Activated CD4-positive, alpha-beta T cell treated with anti-CD3 and anti-CD28 coated beads for 1 hour (primary cell): ENCODE data around the gene SMNDC1.

Experiments
- DNase-seq: peaks from one replicate; pipeline ENCODE4 v3.0.0-alpha.2; 2020

The SMNDC1 gene

DNA sequence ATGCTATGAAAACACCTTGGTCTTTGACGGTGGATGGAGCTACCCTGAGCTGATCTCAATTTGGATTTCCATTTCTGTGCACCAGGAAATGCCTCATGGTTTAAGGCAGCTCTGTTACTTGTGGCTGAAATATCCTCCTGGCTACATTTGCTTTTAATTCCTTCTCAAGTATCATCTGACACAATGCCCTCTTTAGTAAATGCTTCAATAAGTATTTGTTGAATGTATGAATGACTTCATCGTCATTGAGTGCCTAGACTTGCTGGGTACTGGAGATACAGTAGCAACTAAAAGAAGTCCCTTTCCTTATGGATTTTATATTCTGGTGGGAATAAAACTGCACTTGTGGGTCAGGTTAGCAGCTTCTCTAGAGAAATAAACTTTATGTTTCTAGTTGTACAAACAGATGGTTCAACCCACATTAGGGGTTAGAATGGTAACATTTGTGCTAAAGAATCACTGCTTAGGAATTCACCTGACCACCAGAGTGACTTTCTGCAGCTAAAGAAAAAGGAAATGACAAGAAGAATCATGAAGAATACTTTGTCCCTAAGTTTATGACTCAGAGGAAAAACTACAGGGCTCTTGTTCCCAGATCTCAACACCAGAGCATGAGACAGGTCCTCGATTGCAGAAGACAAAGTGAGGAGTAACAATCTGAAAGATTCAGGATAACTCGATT, 21.8 kb upstream of the SMNDC1 start:
- DNase-seq: no peak

DNA sequence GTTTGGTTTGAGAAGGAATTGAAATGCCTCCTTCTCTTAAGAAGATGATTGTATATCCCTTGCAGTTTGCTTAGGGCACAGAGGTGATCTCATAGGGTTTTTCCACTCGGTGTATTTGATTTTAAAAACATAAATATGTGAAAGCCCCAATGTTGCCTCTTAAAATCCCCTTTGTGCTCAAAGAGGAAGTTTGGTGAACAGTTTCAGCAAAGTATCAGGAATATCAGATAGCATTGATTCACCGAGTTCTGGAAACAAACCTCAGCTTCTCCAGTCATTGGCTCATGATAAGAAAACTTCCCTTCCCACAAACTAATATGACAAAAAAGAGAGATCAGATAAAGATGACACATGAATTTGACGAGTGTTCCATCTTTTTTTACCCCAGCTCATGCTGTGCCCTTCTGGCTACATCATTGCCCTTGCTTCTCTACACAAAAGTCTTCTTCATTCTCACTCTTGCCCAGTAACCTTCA, 20.1 kb upstream of the SMNDC1 start:
- DNase-seq: no peak

DNA sequence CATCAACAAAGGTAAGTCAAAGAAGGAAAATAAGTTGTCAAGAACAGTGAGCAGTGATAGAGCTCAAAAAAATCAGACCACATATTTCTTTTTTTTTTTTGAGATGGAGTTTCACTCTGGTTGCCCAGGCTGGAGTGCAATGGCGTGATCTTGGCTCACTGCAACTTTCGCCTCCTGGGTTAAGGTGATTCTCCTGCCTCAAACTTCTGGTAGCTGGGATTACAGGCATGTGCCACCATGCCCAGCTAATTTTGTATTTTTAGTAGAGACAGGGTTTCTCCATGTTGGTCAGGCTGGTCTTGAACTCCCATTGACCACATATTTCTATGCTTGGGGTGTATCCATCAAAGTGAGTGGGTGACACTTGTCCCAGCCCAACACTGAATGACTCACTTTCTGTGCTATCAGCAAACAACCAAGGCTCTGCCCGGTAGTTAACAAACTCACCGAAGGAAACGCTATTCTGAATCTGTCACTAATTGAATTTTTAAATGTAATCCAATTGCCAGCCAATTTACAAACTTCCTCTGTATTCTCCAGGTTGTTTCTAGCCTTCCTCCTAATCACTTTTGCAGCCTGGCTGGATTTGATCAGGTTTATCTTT, 19.6 kb upstream of the SMNDC1 start:
- DNase-seq: no peak

DNA sequence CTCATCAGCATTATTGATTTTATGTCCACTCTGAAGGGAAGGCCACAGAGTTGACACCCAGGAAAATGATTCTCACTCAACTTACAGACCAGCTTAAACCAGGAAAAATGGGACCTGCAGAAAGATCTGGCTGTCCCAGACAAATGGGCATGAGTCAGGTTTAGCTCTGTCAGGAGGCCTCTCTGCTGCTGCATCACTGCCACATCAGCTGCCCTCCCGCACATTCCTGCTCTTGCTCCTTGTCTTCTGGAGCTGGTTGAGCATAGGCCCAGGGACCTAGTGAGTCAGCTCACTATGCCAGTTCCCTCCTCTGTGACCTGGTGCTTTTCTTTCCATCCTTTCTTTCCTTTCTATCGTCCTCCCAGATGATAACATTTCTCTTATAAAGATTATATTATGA, 18.8 kb upstream of the SMNDC1 start:
- DNase-seq: no peak

DNA sequence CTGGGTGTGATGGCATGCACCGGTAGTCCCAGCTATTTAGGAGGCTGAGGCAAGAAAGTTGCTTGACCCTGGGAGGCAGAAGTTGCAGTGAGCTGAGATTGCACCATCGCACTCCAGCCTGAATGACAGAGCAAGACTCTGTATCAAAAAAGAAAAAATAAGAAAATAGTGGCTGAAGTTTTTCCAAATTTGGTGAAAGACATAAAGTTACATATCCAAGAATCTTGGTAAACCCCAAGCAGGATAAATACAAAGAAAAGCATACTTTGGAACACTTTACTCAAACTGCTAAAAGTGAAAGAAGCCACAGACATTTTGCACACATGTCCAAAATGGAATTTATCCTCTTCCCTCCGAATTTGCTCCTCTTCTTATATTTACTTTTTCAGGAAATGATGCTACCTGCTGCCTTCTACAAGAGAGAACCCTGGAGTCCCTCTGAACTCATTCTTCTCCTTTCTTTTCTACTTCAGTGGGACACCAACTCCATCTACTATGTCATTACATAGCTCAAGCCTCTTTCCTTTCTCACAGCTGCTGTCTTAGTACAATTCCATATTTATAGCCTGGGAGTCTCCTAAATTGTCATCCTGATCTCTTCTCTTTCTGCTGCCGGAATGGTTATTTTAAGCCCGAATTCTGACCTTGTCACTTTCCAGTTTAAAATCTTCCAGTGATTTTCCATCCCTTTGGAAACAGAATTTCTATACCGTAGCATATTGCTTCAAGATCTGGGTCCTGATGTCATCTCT, 17.3 kb upstream of the SMNDC1 start:
- no peak for DNase-seq

DNA sequence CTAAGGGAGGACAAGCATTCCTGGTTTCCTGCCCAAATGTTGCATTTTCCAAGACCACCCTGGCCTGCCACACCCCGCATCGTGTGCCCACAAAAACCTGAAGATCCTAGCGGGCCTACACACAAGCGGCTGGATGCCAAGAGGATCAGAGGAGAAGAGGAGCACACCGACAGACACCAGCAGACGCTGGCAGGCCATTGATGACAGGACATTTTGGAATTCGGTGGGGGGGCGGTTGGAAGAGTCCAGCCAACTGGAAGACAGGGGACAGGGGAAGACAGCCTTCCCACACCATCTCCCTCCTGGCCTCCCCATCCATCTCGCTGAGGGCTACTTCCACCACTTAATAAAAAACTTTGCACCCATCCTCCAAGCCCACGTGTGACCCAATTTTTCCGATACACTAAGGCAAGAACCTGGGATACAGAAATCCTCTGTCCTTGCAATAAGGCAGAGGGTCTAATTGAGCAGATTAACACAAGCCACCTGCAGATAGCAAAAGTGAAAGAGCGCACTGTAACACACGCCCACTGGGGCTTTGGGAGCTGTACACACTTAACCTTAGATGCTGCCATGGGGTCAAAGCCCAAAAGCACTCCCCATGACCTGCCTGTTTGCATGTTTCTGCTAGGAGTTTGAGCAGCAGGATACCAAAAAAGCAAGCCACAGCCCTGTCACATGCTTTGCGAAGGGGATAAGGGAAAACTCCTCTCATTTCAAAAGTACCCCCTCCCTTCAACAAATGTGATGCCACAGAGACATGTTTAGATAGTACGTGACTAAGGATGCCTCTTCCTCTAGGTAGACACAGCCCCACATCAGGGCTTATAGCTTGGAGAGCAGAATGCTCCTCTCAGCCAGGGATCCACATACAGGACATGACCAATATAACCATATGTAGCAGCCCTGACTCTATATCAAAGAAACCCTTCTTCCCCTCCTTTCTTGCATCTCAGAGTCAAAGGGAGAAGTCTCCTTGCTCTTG, 13.4 kb upstream of the SMNDC1 start:
- DNase-seq: no peak

DNA sequence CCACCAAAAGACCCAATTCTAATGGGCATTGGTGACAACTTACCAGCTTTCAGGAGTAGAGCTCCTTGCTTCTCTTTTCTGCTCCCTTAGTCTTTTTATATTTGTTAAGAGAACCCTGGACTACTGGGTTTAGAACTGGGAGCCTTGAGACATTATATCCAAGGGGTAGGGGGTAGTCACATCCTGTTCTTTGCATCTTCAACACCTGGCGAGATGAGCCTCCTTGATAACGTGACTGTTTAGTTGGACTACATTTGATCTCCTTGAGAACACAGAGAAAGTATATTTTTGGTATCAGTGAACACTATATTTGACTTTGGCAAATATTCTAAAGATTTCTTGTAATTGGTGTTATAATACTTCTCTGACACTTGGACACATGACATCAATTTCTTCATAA, 9.0 kb upstream of the SMNDC1 start:
- DNase-seq: no peak

DNA sequence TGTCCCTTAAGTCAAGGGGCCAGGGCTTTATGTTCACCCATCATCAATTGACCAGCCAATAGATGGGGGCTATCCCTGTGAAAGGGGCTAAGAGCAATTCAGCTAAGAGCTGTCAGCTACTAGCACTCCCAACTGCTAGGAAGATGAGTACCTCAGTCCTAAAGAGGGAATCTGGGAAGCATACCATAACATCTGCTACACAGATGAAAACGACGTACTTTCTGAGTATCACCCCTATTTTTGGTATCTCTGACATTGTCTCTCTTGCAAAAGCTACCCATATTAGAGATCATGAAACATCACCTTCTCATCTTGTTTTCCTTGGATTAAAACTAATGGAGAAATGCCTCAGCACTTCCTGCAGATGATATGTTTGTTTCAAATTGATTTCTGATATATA, 7.5 kb upstream of the SMNDC1 start:
- DNase-seq: no peak

DNA sequence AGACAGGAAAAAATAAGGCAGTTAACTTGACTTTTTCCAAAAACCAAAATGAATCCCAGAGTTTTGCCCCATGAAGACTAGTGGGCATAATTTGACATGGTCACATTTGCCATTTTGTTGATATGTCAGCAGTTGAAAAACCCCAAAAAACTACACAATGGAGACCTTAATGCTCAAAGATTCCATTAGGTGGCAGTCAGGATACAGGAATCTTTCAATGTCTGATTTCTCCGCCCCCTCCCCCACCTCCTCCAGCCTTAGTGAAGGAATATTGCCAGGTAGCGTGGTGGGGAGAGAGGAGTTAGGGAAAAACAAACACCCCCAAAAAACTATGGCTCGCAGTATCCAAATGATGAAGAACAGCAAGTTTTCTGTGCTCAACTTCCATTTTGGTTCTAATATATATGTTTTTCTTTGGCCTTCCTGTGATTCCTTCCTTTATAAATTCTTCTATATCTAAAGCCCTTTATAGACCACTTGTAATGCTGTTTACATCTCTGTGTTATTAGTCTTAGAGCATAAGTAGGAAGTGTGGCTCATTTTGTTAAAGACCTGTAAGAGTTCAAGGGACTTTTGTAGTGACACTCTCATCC, 6.7 kb upstream of the SMNDC1 start:
- no peak for DNase-seq

DNA sequence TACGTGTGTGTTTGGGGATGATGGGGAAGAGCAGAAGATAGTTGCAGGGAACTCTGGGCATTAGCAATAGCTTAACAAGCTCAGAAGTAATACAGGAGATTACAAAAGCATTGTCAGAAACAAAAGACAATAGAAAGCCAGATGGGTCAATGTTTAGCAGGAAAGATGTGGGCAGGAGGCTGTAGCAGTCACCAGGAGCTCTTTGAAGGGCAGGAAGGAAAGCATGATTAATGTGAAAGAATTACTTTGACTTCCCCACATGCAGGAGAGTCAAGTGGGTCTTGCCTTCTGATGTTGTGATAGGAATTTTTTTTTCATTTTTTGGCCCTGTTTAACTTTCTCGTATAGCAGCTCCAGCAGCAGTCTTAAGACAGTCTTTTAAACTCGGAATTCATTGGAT, 6.0 kb upstream of the SMNDC1 start:
- no peak for DNase-seq

DNA sequence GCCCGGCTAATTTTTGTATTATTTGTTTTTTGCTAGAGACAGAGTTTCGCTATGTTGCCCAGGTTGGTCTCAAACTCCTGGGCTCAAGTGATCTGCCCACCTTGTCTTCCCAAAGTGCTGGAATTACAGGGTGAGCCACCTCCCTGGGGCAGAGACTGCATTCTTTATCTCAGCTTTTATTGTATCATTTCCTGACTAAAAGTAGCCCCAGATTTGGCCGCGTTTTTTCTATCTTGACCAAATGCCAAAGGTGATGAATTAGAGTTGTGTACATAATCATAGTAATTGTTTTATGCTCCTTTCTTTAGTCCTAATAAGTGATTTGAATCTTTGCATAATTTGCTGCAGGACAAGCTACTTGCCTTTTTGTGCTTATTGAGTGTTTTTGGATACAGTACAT, 3.1 kb upstream of the SMNDC1 start:
- DNase-seq: no peak

DNA sequence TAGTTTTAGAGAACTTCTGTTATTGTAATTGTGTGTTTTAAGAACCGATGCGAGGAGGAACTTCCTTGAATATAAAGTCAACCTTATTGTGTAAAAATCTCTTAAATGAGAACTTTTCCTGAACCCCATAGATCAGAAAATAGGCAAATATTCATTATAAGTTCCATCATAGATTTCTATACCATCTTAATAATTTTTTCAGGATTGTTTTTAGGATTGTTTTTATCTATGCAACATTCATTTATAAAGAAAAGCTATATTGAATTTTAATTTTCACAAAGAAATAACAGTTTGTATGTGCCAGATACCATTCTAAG, 1.7 kb upstream of the SMNDC1 start:
- no peak for DNase-seq

DNA sequence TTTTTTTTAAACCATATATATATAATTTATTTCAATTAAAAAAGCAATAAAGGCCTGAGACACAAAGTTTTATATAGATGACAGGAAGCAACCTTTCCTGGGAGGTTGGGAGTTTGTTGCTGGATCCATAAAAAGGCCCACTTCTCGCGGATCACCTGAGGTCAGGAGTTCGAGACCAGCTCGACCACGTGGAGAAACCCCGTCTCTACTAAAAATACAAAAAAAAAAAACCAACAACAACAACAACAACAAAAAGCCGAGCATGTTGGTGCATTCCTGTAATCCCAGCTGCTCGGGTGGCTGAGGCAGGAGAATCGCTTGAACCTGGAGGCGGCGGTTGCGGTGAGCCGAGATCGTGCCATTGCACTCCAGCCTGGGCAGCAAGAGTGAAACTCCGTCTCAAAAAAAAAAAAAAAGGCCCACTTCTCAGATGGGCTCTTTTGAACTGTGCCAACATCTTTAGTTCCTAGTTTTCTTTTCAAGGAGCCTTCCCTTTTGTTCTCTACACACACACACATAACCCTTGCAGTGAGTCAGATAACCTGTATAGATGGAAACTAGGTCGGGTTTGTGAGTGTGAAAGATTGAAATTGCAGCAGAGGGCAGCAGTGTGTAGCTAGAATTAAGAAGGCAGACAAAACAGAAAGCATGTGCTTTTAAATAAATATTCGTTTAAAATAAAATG, 1.2 kb upstream of the SMNDC1 start:
- DNase-seq: peak; percentile 25

DNA sequence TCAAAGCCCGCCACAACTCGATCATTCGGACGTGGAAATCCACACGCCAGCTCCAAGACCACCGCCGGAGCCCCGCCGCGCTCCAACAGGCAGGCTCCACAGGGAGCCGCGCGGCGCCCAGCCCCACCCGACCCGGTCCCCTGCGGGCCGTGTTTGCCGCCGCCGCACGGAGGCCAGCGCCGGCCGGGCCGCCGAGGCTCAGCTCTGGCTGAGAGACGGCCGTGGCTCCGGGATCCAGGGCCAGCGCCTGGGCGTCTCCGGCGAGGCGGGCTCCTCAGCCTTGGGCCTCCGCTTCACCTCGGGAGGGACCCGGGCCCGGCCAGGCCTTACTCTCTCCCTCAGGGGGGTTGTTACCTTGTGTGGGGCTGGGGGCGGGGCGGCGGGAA, 333 bp downstream of the SMNDC1 start:
- DNase-seq: no peak

DNA sequence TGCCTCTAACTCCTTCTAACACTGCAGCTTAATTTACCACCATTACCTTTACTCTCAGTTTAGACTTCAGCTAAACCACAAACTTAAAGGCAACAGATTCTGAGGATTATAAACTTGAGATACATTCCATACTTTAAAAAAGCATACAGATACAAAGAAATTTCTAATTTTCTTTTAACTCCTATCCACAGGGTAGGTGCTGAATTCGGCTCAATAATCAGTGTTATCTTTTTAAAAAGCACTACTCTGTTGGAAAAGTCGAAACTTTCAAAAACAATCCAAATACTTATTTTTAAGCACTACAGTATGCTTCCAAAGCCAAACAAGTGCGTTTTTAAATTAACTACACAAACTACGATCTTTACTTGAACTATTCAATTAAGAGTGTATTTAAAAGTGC, 1.0 kb downstream of the SMNDC1 start:
- DNase-seq: no peak

DNA sequence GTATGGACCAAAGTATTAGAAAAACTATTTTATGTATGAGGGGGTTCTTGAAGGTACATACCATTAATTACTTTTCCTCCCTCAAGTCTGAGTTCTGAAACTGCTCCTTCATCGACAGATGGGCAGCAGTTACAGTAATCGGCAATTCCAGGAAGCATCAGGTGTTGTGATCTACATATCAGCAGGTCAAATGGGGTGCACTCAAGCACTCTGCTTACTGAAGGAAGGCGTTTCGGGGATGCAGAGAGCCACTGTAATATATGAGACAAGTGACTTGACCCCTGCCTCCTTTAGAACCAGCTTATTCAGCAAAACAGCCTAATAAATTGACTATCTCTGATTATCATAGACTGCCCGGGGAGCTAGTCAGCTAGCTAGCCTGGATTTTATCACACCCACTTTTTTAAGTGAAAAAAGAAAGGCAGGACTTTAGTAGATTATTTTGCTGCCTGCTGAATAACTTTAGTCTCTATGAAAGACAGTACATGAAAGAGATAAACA, 4.2 kb downstream of the SMNDC1 start:
- no peak for DNase-seq

DNA sequence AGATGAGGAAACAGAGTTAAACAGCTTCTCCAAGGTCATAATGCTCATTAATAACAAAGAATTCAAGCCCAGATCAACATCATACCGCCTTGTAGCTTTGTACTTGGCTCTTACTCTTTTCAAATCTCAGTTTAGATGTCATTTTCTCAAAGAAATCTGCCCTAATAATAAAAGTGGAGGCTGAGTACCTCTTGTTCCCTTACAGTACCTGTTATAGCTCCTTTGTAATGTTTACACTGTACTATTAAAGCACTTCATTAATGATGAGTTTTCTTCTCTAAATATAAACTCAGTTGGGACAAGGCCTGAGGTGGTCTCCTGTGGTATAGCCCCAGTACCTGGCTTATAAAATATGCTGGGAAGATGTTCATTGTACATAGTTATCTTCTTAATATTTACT, 7.8 kb downstream of the SMNDC1 start:
- DNase-seq: no peak

DNA sequence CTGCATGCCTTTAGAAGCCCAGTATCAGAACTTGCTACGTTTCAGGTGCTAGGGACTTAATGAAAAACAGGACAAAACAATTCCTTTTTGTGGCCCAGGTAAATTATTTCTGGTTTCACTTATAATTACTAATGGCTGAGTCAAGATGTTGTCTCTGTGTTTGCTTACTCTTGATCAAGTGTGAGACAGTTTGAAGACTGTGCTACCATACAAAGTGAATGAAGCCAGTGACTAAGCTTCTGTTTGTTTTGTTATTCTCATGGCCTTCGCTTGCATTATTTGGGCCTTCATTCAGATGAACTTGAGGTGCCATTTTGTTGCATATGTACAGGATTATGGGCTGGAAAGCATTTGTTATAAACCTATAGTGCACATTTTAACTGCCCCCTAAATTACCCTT, 17.9 kb downstream of the SMNDC1 start:
- DNase-seq: no peak

DNA sequence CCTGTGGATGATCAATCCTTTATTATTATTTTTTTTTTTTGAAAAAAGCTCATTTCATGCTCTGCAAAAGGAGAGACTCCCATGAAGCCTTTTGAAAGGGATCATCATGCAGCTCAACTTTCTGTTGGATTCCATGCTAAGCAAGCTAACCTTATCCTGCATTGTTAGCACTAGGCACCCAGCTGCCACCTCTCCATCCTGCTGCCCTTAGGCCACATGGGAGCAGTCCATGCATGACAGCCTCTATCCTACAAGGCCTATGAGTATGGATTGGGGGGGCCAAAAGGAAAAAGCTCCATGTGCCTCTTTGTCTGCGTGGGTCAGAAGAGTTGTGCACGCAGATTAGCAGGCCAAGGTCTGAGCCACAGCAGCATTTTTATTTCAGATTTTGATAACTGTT, 19.2 kb downstream of the SMNDC1 start:
- DNase-seq: no peak

DNA sequence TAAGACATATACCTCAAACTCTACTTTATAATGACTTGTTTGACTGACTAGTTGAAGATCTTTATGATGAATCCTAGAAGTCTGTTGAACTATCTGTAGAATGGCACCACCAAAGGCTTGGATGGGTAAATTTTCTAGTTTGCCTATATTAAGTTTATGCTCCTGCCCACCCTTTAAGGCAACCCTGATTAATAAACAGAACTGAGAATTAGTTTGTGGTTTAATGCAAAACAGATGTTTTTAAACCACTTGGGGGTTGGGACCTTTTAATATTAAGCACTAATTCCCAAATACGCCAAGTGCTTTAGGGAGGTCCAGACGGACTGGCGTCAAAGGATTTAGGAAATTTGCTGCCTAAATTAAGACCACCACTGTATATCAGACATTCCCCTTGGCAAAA, 20.5 kb downstream of the SMNDC1 start:
- DNase-seq: no peak

DNA sequence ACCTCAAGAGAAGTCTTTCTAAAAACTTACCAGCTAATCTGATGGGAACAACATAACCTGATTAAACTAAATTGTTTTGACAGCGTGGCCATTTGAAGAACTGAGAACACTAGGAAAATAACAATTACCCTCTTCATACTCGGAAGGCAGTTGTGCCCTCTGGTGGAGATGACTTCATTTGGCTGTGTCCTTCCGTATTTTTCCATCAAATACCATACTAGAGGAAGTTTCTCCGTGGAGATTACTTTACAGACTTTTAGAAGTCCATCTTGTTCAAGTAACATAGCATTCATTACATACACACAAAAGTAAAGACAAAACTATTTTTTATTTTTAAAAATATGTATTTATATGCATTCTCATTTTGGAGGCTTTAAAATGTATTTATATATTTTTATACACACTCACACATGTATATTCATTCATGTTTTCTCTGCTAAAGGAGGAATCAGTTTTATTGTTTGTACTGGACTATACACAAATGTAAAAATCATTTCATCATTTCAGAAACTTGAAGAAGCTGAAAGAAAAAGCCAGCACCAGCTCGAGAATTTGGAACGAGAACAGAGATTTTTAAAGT, 25.2 kb downstream of the SMNDC1 start:
- DNase-seq: peak; percentile 13
